ENCODE measurements around the gene MXRA8. TPM values are rescaled to one million over a fixed set of nuclear protein-coding genes. Genes with fewer than 3 reads are reported as not detected.
"Not testable (repeated sequence)": the region's sequence is repeated elsewhere in the genome, so short reads cannot be mapped to it uniquely, and the experiment has no call there.

MXRA8 gene
- total RNA-seq, 1 donor from 2014 or later: 0.75 TPM

GRCh38 chr1:1325288-1326074 is 32.9 kb downstream of the MXRA8 start:
- no peaks in the 10 kb centered on the region for H3K27me3 Mint-ChIP-seq
- intact Hi-C loops (cut with micrococcal nuclease): loop anchor here (2.0 kb wide), 2 partner anchors 17 to 23 kb away; partner anchors contain the start of genes DVL1 and PUSL1
- no peak for DNase-seq
- H3K27ac Mint-ChIP-seq: peak overlapping the region; percentile 63
- peak overlapping the region; percentile 77 for H3K4me3 Mint-ChIP-seq
- H3K4me1 Mint-ChIP-seq: peaks cover 20% of the 10 kb centered on the region
- H3K36me3 Mint-ChIP-seq (ENCODE audit: low read depth): peaks cover 13% of the 10 kb centered on the region
- no peaks in the 10 kb centered on the region for H3K9me3 Mint-ChIP-seq

GRCh38 chr1:1324524-1325287 is 33.6 kb downstream of the MXRA8 start, which contains the start of the genes CPTP and INTS11:
CPTP (plus strand) TSS chr1:1324802; CDS start chr1:1326911, 2,109 bp downstream.
INTS11 (minus strand) TSS chr1:1324660; CDS start chr1:1324608, 52 bp downstream.
- DNase-seq: peak; percentile 99
- peaks cover 16% of the 10 kb centered on the region for H3K36me3 Mint-ChIP-seq (ENCODE audit: low read depth)
- peak within 1 kb of the TSS; percentile 92 for H3K27ac Mint-ChIP-seq
- H3K9me3 Mint-ChIP-seq: no peaks in the 10 kb centered on the region
- no peaks in the 10 kb centered on the region for H3K27me3 Mint-ChIP-seq
- peaks cover 18% of the 10 kb centered on the region for H3K4me1 Mint-ChIP-seq
- intact Hi-C loops (cut with micrococcal nuclease): loop anchor here (2.0 kb wide), 2 partner anchors 16 to 24 kb away; partner anchors contain the start of genes DVL1 and PUSL1
- peak within 1 kb of the TSS; percentile 92 for H3K4me3 Mint-ChIP-seq

- H3K9me3 Mint-ChIP-seq: no peaks in the 10 kb centered on the region
- intact Hi-C loops (cut with micrococcal nuclease): loop anchor here (2.0 kb wide), 2 partner anchors 15 to 25 kb away; partner anchors contain the start of genes DVL1 and PUSL1
- H3K36me3 Mint-ChIP-seq (ENCODE audit: low read depth): peaks cover 21% of the 10 kb centered on the region
- peak overlapping the region; percentile 89 for H3K4me3 Mint-ChIP-seq
- no peaks in the 10 kb centered on the region for H3K27me3 Mint-ChIP-seq
- H3K4me1 Mint-ChIP-seq: peaks cover 18% of the 10 kb centered on the region
- peak overlapping the region; percentile 37 for H3K27ac Mint-ChIP-seq
- DNase-seq: no peak
Observed at GRCh38 chr1:1324084-1324523, 34.3 kb downstream of the MXRA8 start.

GRCh38 chr1:1322952-1323351 is 35.4 kb downstream of the MXRA8 start:
- H3K27ac Mint-ChIP-seq: peak overlapping the region; percentile 89
- no peaks in the 10 kb centered on the region for H3K9me3 Mint-ChIP-seq
- peaks cover 18% of the 10 kb centered on the region for H3K4me1 Mint-ChIP-seq
- peaks cover 29% of the 10 kb centered on the region for H3K36me3 Mint-ChIP-seq (ENCODE audit: low read depth)
- no peaks in the 10 kb centered on the region for H3K27me3 Mint-ChIP-seq
- DNase-seq: no peak
- intact Hi-C loops (cut with micrococcal nuclease): no loop called here
- peak overlapping the region; percentile 92 for H3K4me3 Mint-ChIP-seq

GRCh38 chr1:1322418-1322817 is 35.9 kb downstream of the MXRA8 start:
- Mint-ChIP-seq H3K9me3 (no peaks in the 10 kb centered on the region), H3K4me1 (peaks cover 18% of the 10 kb centered on the region), H3K36me3 (ENCODE audit: low read depth) (peaks cover 31% of the 10 kb centered on the region), H3K27ac (peak overlapping the region; percentile 76), H3K4me3 (peak overlapping the region; percentile 92), H3K27me3 (no peaks in the 10 kb centered on the region)
- intact Hi-C loops (cut with micrococcal nuclease): no loop called here
- no peak for DNase-seq

GRCh38 chr1:1321477-1321876 is 36.9 kb downstream of the MXRA8 start:
- peaks cover 34% of the 10 kb centered on the region for H3K36me3 Mint-ChIP-seq (ENCODE audit: low read depth)
- no peak overlapping the region for H3K4me3 Mint-ChIP-seq
- H3K9me3 Mint-ChIP-seq: no peaks in the 10 kb centered on the region
- H3K27ac Mint-ChIP-seq: no peak overlapping the region
- intact Hi-C loops (cut with micrococcal nuclease): no loop called here
- no peak for DNase-seq
- H3K27me3 Mint-ChIP-seq: no peaks in the 10 kb centered on the region
- peaks cover 18% of the 10 kb centered on the region for H3K4me1 Mint-ChIP-seq

GRCh38 chr1:1320666-1321448 is 37.5 kb downstream of the MXRA8 start:
- no peak for DNase-seq
- Mint-ChIP-seq H3K4me3 (no peak overlapping the region), H3K4me1 (peaks cover 14% of the 10 kb centered on the region), H3K9me3 (no peaks in the 10 kb centered on the region), H3K27ac (no peak overlapping the region), H3K36me3 (ENCODE audit: low read depth) (peaks cover 39% of the 10 kb centered on the region), H3K27me3 (no peaks in the 10 kb centered on the region)
- intact Hi-C loops (cut with micrococcal nuclease): no loop called here

- intact Hi-C loops (cut with micrococcal nuclease): no loop called here
- no peak overlapping the region for H3K27ac Mint-ChIP-seq
- no peaks in the 10 kb centered on the region for H3K9me3 Mint-ChIP-seq
- no peak overlapping the region for H3K4me3 Mint-ChIP-seq
- no peak for DNase-seq
- H3K36me3 Mint-ChIP-seq (ENCODE audit: low read depth): peaks cover 47% of the 10 kb centered on the region
- H3K4me1 Mint-ChIP-seq: peaks cover 16% of the 10 kb centered on the region
- H3K27me3 Mint-ChIP-seq: no peaks in the 10 kb centered on the region
Observed at GRCh38 chr1:1319646-1319941, 38.8 kb downstream of the MXRA8 start.

GRCh38 chr1:1318777-1319645 is 39.3 kb downstream of the MXRA8 start:
- Mint-ChIP-seq H3K36me3 (ENCODE audit: low read depth) (peaks cover 46% of the 10 kb centered on the region), H3K4me1 (peaks cover 14% of the 10 kb centered on the region), H3K27ac (no peak overlapping the region), H3K27me3 (no peaks in the 10 kb centered on the region), H3K4me3 (no peak overlapping the region), H3K9me3 (no peaks in the 10 kb centered on the region)
- intact Hi-C loops (cut with micrococcal nuclease): no loop called here
- DNase-seq: no peak

GRCh38 chr1:1318131-1318652 is 40.2 kb downstream of the MXRA8 start:
- H3K27ac Mint-ChIP-seq: no peak overlapping the region
- peaks cover 10% of the 10 kb centered on the region for H3K4me1 Mint-ChIP-seq
- DNase-seq: no peak
- intact Hi-C loops (cut with micrococcal nuclease): no loop called here
- no peaks in the 10 kb centered on the region for H3K9me3 Mint-ChIP-seq
- no peak overlapping the region for H3K4me3 Mint-ChIP-seq
- H3K36me3 Mint-ChIP-seq (ENCODE audit: low read depth): peaks cover 48% of the 10 kb centered on the region
- H3K27me3 Mint-ChIP-seq: no peaks in the 10 kb centered on the region

GRCh38 chr1:1317420-1317819 is 40.9 kb downstream of the MXRA8 start:
- Mint-ChIP-seq H3K27ac (no peak overlapping the region), H3K27me3 (no peaks in the 10 kb centered on the region), H3K9me3 (no peaks in the 10 kb centered on the region), H3K4me3 (no peak overlapping the region), H3K4me1 (peaks cover 5% of the 10 kb centered on the region), H3K36me3 (ENCODE audit: low read depth) (peaks cover 51% of the 10 kb centered on the region)
- DNase-seq: no peak
- intact Hi-C loops (cut with micrococcal nuclease): no loop called here

- H3K36me3 Mint-ChIP-seq (ENCODE audit: low read depth): peaks cover 46% of the 10 kb centered on the region
- H3K27ac Mint-ChIP-seq; H3K9me3 Mint-ChIP-seq; H3K4me3 Mint-ChIP-seq; DNase-seq; H3K27me3 Mint-ChIP-seq; intact Hi-C loops (cut with micrococcal nuclease); H3K4me1 Mint-ChIP-seq: not testable (repeated sequence)
Observed at GRCh38 chr1:1316199-1316598, 42.2 kb downstream of the MXRA8 start.

Measured in activated CD4-positive, alpha-beta T cell treated with anti-CD3 and anti-CD28 coated beads, Interleukin-2, amount 10 ng/mL, durations not matched to agents 24 days and 14 days (primary cell).